Hair follicle dermal papilla cell (primary cell): ENCODE data around the gene PCSK6. TPM values are rescaled to one million over a fixed set of nuclear protein-coding genes. Genes with fewer than 3 reads are reported as not detected.

Experiments used
- total RNA-seq: library from RNA; depleted of rRNA; stranded (reverse); fragments of >200 nt; gene quantifications from 2 replicates; pipeline ENCODE4 v1.2.3, GENCODE V29; 2012

The PCSK6 gene
- 0.65 TPM in 1 of 2 replicates, not detected in the other for total RNA-seq

GRCh38 chr15:101489599-101490407 is at the start of gene PCSK6:
PCSK6 (minus strand) TSS chr15:101489707; CDS start chr15:101489670, 37 bp downstream.

GRCh38 chr15:101294731-101295606 is 194.5 kb downstream of the PCSK6 start, which contains the start of gene SNRPA1:
SNRPA1 (minus strand) TSS chr15:101295248; CDS start chr15:101295178, 70 bp downstream.

DNA sequence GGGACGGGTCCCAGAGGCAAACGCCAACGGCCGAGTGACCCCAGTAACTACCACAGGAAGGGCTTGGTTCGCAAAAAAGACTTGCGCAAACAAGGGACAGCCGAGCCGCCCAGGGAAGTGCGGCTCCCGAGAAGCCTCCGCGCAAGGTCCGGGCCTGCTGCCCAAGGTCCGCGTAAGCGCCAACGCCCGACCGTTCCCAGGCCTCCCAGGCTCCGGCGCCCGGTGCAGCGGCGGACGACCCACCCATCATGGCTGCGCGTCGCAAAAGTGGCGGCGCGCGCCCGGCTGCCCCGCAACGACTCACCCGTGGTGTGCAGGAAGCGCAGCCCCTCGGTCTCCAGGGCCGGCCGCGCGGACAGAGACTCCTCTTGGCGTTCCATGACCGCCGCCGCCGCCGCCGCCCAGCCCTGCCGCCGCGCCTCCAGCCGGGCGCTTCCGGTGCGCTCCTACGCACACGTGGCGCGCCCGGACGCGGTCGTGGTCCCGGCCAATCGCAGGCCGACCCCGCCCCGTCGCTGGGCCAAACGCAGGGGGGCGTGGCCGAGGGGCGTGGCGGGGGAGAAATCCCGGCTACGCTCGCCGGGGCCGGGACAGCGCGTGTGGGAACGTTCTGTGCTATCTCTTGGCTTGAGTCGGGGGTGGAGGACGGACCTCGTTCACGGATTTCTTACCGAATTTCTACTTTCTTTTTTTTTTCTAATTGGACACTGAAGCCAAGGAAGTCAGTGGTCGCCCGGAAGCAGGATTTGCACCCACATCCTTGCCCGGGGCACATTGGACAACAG is 212.3 kb downstream of the PCSK6 start, which contains the start of gene SELENOS:
SELENOS (minus strand) TSS at position 448 of the 785 bp plus-strand sequence; CDS start at position 380, 68 bp downstream.

Other genes starting within 250 kb of the PCSK6 start
- 69.9 and 74.3 TPM in 2 replicates for gene CHSY1, start 237.7 kb downstream of the PCSK6 start, total RNA-seq
- gene SELENOS, start 212.2 kb downstream of the PCSK6 start, total RNA-seq: 59.5 and 66.0 TPM in 2 replicates
- 9.5 and 12.0 TPM in 2 replicates for gene SNRPA1, start 194.5 kb downstream of the PCSK6 start, total RNA-seq
- 34.1 and 34.7 TPM in 2 replicates for gene TM2D3, start 162.7 kb upstream of the PCSK6 start, total RNA-seq
- gene TARS3, start 234.8 kb upstream of the PCSK6 start, total RNA-seq: 10.8 and 12.7 TPM in 2 replicates